K562 (cell line): ENCODE results near the gene TEX9. TPM values are rescaled to one million over a fixed set of nuclear protein-coding genes. Genes with fewer than 3 reads are reported as not detected.

Experiments
- ATAC-seq: fragments of 200-7000 bp; cut with Tn5 transposase; 3 replicates; pipeline ENCODE4 v1.9.1; 2020; ENCODE audit warnings: moderate library complexity
- BruUV-seq: library from RNA; stranded (reverse); fragments of 400-500 nt; replicated peaks from 2 replicates; lab custom pipeline; 2021; lab: Mats Ljungman, UMichigan
- CTCF ChIA-PET: fragments of 300-600 bp; formaldehyde crosslinking; extraction: SDS; loops from one replicate; lab custom pipeline; 2021; ENCODE audit warnings: low intra/inter-chr PET ratio; lab: Yijun Ruan, JAX
- POLR2A ChIA-PET: fragments of 300-600, 350-650 bp; sonication (Branson Sonifier 250); formaldehyde crosslinking; extraction: SDS; loops from one replicate; lab custom pipeline; 2021; ENCODE audit warnings: antibody characterized with exemption, inconsistent platforms; lab: Yijun Ruan, JAX
- DNase-seq, 4 experiments: peaks; one replicate each; pipeline versions ENCODE4 v3.0.0 to v3.0.0-alpha.2; 2011 to 2018; ENCODE audit warnings: low spot score in 3 of 4, mixed read lengths in 3 of 4; ENCODE audit errors: extremely low read depth in 1 of 4
- FAIRE-seq: peaks from 2 replicates; lab custom pipeline; 2011; peaks lifted over from hg19 to GRCh38; lab: Jason Lieb, UNC
- H2AFZ ChIP-seq: 2 replicates; pipeline ENCODE4 v1.6.0; 2011; ENCODE audit warnings: low read depth, low read length, control low read depth, inconsistent platforms
- H3K27ac ChIP-seq: fragments of 200-600 bp; 3 replicates; pipeline ENCODE4 v1.8.0; 2011; ENCODE audit warnings: low read depth, mild to moderate bottlenecking, control low read depth, inconsistent platforms, low read length, moderate library complexity, mixed read lengths; ENCODE audit errors: extremely low read depth
- H3K27me3 ChIP-seq, 2 experiments: fragments of 300-600 bp in 1 of 2; 2 replicates in 1 of 2; 3 replicates in 1 of 2; pipeline versions ENCODE4 v1.6.0 to v1.8.0; 2011; ENCODE audit warnings: inconsistent platforms in 2 of 2, low read length in 2 of 2, mild to moderate bottlenecking in 1 of 2, mixed read lengths in 1 of 2, moderate library complexity in 1 of 2; ENCODE audit not compliant: control insufficient read depth in 2 of 2, insufficient read depth in 2 of 2
- H3K36me3 ChIP-seq: fragments of 300-600 bp; 3 replicates; pipeline ENCODE4 v1.8.0; 2011; ENCODE audit warnings: mild to moderate bottlenecking, low read length, inconsistent platforms; ENCODE audit not compliant: control insufficient read depth, insufficient read depth
- H3K4me1 ChIP-seq, 2 experiments: fragments of 200-600 bp in 1 of 2; replicated peaks in 1 of 2; 2 replicates in 1 of 2; 3 replicates in 1 of 2; pipeline versions ENCODE4 v1.5.1 to v1.8.0; 2011; ENCODE audit warnings: inconsistent platforms in 2 of 2, low read length in 2 of 2, mild to moderate bottlenecking in 1 of 2, mixed read lengths in 1 of 2, moderate library complexity in 1 of 2; ENCODE audit not compliant: control insufficient read depth in 2 of 2, insufficient read depth in 2 of 2
- H3K4me2 ChIP-seq: 2 replicates; pipeline ENCODE4 v1.6.1; 2011; ENCODE audit warnings: low read length, control low read depth, inconsistent platforms, mixed read lengths; ENCODE audit not compliant: insufficient read depth
- H3K4me3 ChIP-seq: fragments of 200-600 bp; sonication (generic), shearing (Covaris generic); 2 replicates; pipeline ENCODE4 v1.5.1; 2016; ENCODE audit warnings: control low read depth, inconsistent platforms
- H3K79me2 ChIP-seq: fragments of 200-600 bp; 3 replicates; pipeline ENCODE4 v1.8.0; 2011; ENCODE audit warnings: low read length, inconsistent platforms; ENCODE audit not compliant: control insufficient read depth, insufficient read depth
- H3K9ac ChIP-seq, 2 experiments: 2 replicates each; pipeline versions ENCODE4 v1.6.0 to v1.6.1; 2011; ENCODE audit warnings: low read depth in 2 of 2, low read length in 2 of 2, control low read depth in 1 of 2, inconsistent platforms in 1 of 2, mild to moderate bottlenecking in 1 of 2, mixed read lengths in 1 of 2; ENCODE audit not compliant: insufficient read depth in 1 of 2
- H3K9me1 ChIP-seq: one replicate; pipeline ENCODE4 v1.6.0; 2011; ENCODE audit warnings: inconsistent platforms, mild to moderate bottlenecking, low read length, moderate library complexity; ENCODE audit not compliant: control insufficient read depth, insufficient read depth
- H3K9me3 ChIP-seq: replicated peaks from 2 replicates; pipeline ENCODE4 v1.5.1; 2011; ENCODE audit warnings: low read depth, low read length, inconsistent platforms; ENCODE audit not compliant: control insufficient read depth, insufficient read depth
- H4K20me1 ChIP-seq: replicated peaks from 2 replicates; pipeline ENCODE4 v1.6.1; 2011; ENCODE audit warnings: low read length, inconsistent platforms, mixed read lengths; ENCODE audit not compliant: control insufficient read depth, insufficient read depth
- HEY1 ChIP-seq: fragments of 250-450 bp; sonication (Bioruptor Pico); IDR thresholded peaks from 2 replicates; pipeline ENCODE4 v1.5.0; 2020; ENCODE audit warnings: mild to moderate bottlenecking, moderate library complexity, borderline replicate concordance
- WGBS: fragments of 100-300 bp; shearing (Covaris generic); methylation state at CpG from one replicate; pipeline ENCODE4 v1.1.6; 2016; ENCODE audit warnings: low coverage, mixed read lengths; ENCODE audit not compliant: insufficient coverage; ENCODE audit errors: missing lambda C conversion rate; 5-methylcytosine and 5-hydroxymethylcytosine counted together
- in situ Hi-C: fragments of 300-500 bp; cut with MboI; formaldehyde crosslinking; loops from 4 replicates; pipeline ENCODE4 v1.15.0; 2018; ENCODE audit warnings: inconsistent platforms, mixed read lengths
- intact Hi-C: fragments of 100-400 bp; cut with micrococcal nuclease; formaldehyde crosslinking; loops from 2 replicates; pipeline ENCODE4 v1.14.2; 2022
- polyA plus RNA-seq, 8 experiments: library from polyadenylated mRNA; depleted of rRNA in 4 of 8; stranded (reverse) in 5 of 8; unstranded in 3 of 8; fragments of >200 nt; fragmentation: Nextera tagmentation in 2 of 8; fragmentation: Illumina TruSeq in 1 of 8; extraction: Ambion mirVana in 2 of 8; extraction: Trizol in 1 of 8; gene quantifications; 2 replicates each; pipeline versions ENCODE4 v1.2.1 to v1.2.3, GENCODE V29; 2011 to 2014; ENCODE audit warnings: inconsistent platforms in 1 of 8, missing spikeins in 1 of 8
- total RNA-seq, 7 experiments: library from RNA; depleted of rRNA in 6 of 7; stranded (reverse); fragments of >200 nt in 6 of 7; fragmentation: Illumina TruSeq in 2 of 7; extraction: Trizol in 2 of 7; gene quantifications; 2 replicates each; pipeline versions ENCODE4 v1.2.1 to v1.2.3, GENCODE V29; 2011 to 2021; ENCODE audit warnings: low replicate concordance in 1 of 7
- TF ChIP-seq, protein P1 (sequence below), 2 experiments: fragments of 450-650 bp; formaldehyde crosslinking in 1 of 2; IDR thresholded peaks; 2 replicates each; pipeline versions ENCODE4 v1.4.0 to v1.6.1; 2014 to 2020; ENCODE audit warnings: mild to moderate bottlenecking in 2 of 2, borderline replicate concordance in 1 of 2, low read depth in 1 of 2

The TEX9 gene
- total and polyA plus RNA-seq, 9 of the 15 experiments (the other 6 are each of a cell fraction or from before 2014, with no cell fraction given), result 0.93 to 3.6 (median 2.4) TPM

DNA sequence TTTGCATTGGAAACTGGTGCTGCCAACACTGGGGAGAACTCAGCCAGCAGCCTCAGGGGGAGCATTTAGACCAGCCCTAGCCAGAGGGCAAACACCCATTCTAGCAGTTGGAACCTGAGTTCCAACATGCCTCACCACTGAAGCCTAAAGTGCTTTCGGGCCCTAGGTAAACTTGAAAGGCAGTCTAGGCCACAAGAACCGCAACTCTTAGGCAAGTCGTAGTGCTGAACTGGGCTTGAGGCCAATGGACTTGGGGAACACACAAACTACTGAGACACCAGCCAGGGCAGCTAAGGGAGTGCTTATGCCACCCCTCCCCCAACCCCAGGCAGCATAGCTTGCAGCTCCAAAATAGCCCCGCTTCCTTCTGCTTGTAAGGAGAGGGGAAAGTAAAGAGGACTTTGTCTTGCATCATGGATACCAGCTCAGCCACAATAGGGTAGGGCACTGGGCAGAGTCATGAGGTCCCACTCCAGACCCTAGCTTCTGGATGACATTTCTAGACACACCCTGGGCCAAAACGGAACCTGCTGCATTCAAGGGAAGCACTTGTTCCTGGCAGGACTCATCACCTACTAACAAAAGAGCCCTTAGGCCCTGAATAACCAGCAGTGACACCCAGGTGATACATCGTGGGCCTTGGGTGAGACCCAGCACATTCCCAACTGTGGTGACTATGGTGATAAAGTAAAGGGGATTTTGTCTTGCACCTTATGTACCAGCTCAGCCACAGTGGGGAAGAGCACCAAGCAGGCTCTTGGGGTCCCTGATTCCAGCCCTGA is 37.3 kb upstream of the TEX9 start:
- H3K36me3 ChIP-seq, result no peaks in the 10 kb centered on the region
- no peaks in the 10 kb centered on the region for H3K4me1 ChIP-seq
- POLR2A ChIA-PET, result no interaction called here
- no peak for FAIRE-seq
- in situ Hi-C loops, result no loop called here
- no peak overlapping the region for H3K9ac ChIP-seq
- H4K20me1 ChIP-seq, result no peaks in the 10 kb centered on the region
- H3K9me1 ChIP-seq, result no peaks in the 10 kb centered on the region
- no peak for DNase-seq
- no peak overlapping the region for H3K27ac ChIP-seq
- no TSS peak for BruUV-seq
- WGBS, result 16% methylated on average over 6 of the region's 6 CpGs
- no peak overlapping the region for H3K4me2 ChIP-seq
- H3K79me2 ChIP-seq, result no peaks in the 10 kb centered on the region
- H3K9me3 ChIP-seq, result no peaks in the 10 kb centered on the region
- no peaks in the 10 kb centered on the region for H3K27me3 ChIP-seq
- TF ChIP-seq HEY1 (CRISPR knock-in tag), result no peak
- TF ChIP-seq, protein P1, sequence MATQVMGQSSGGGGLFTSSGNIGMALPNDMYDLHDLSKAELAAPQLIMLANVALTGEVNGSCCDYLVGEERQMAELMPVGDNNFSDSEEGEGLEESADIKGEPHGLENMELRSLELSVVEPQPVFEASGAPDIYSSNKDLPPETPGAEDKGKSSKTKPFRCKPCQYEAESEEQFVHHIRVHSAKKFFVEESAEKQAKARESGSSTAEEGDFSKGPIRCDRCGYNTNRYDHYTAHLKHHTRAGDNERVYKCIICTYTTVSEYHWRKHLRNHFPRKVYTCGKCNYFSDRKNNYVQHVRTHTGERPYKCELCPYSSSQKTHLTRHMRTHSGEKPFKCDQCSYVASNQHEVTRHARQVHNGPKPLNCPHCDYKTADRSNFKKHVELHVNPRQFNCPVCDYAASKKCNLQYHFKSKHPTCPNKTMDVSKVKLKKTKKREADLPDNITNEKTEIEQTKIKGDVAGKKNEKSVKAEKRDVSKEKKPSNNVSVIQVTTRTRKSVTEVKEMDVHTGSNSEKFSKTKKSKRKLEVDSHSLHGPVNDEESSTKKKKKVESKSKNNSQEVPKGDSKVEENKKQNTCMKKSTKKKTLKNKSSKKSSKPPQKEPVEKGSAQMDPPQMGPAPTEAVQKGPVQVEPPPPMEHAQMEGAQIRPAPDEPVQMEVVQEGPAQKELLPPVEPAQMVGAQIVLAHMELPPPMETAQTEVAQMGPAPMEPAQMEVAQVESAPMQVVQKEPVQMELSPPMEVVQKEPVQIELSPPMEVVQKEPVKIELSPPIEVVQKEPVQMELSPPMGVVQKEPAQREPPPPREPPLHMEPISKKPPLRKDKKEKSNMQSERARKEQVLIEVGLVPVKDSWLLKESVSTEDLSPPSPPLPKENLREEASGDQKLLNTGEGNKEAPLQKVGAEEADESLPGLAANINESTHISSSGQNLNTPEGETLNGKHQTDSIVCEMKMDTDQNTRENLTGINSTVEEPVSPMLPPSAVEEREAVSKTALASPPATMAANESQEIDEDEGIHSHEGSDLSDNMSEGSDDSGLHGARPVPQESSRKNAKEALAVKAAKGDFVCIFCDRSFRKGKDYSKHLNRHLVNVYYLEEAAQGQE (IDR thresholded peaks at IDR 0.05; ENCODE audit: borderline replicate concordance), result 0 out of 2 replicates have a peak, but pooled peaks have one; percentile 36
- TF ChIP-seq, protein P1 (CRISPR knock-in tag; IDR thresholded peaks at IDR 0.05; ENCODE audit: low read depth), result no peak
- CTCF ChIA-PET, result no interaction called here
- no peak overlapping the region for H3K4me3 ChIP-seq
- intact Hi-C loops, result no loop called here
- H2AFZ ChIP-seq, result no peak overlapping the region
- ATAC-seq, result no peak
